ENCODE measurements around the gene SLC4A7.
A peak's percentile ranks its signal among the peaks of the same experiment; 100 is the strongest.

GRCh38 chr3:27467545-27467944 lies 16.6 kb downstream of the SLC4A7 start:
- TF ChIP-seq, protein P1, sequence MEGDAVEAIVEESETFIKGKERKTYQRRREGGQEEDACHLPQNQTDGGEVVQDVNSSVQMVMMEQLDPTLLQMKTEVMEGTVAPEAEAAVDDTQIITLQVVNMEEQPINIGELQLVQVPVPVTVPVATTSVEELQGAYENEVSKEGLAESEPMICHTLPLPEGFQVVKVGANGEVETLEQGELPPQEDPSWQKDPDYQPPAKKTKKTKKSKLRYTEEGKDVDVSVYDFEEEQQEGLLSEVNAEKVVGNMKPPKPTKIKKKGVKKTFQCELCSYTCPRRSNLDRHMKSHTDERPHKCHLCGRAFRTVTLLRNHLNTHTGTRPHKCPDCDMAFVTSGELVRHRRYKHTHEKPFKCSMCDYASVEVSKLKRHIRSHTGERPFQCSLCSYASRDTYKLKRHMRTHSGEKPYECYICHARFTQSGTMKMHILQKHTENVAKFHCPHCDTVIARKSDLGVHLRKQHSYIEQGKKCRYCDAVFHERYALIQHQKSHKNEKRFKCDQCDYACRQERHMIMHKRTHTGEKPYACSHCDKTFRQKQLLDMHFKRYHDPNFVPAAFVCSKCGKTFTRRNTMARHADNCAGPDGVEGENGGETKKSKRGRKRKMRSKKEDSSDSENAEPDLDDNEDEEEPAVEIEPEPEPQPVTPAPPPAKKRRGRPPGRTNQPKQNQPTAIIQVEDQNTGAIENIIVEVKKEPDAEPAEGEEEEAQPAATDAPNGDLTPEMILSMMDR (IDR thresholded peaks at IDR 0.05) = peak; percentile 51 to 69 (median 60)
- TF ChIP-seq POLR2A (IDR thresholded peaks at IDR 0.05) (no peak), EP300 (IDR thresholded peaks at IDR 0.05) (no peak)
